ENCODE data around the gene FKBP14. TPM values are rescaled to one million over a fixed set of nuclear protein-coding genes. Genes with fewer than 3 reads are reported as not detected.

Gene FKBP14
- total RNA-seq, 4 donors from 2014 or later, result 4.9 to 86.5 (median 11.5) TPM

- intact Hi-C loops (cut with DNase I; ENCODE audit: low total_unique reads), result no loop called here
- TF ChIP-seq, protein P1, sequence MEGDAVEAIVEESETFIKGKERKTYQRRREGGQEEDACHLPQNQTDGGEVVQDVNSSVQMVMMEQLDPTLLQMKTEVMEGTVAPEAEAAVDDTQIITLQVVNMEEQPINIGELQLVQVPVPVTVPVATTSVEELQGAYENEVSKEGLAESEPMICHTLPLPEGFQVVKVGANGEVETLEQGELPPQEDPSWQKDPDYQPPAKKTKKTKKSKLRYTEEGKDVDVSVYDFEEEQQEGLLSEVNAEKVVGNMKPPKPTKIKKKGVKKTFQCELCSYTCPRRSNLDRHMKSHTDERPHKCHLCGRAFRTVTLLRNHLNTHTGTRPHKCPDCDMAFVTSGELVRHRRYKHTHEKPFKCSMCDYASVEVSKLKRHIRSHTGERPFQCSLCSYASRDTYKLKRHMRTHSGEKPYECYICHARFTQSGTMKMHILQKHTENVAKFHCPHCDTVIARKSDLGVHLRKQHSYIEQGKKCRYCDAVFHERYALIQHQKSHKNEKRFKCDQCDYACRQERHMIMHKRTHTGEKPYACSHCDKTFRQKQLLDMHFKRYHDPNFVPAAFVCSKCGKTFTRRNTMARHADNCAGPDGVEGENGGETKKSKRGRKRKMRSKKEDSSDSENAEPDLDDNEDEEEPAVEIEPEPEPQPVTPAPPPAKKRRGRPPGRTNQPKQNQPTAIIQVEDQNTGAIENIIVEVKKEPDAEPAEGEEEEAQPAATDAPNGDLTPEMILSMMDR (IDR thresholded peaks at IDR 0.05), result no peak
- no peak for TF ChIP-seq POLR2A (IDR thresholded peaks at IDR 0.05)
- H3K4me1 ChIP-seq, result no peaks in the 10 kb centered on the region
- no peak for DNase-seq
- H3K9me3 ChIP-seq, result peaks cover 0 to 2% of the 10 kb centered on the region in 2 donors
- H3K4me3 ChIP-seq, result no peak overlapping the region
- H3K36me3 ChIP-seq, result no peaks in the 10 kb centered on the region
- H3K27ac ChIP-seq, result no peak overlapping the region
- H3K27me3 ChIP-seq, result no peaks in the 10 kb centered on the region
These were observed 28.0 kb downstream of the FKBP14 start for GRCh38 chr7:29998489-29998888.

DNA sequence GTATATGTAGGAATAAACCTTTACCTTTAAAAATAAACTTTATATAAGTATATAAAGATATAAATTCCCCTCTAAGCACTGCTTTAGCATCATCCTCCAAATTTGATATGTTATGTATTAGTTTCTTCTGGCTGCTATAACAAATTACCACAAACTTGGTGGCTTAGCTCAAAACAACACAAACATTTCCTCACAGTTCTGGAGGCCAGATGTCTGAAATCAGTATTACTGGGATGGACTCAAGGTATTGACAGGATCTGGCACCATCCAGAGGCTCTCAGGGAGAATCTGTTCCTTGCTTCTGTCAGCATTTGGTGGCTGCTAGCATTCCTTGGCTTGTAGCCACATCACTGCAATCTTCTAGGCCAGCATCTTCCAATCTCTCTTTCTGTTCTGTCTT lies 30.2 kb downstream of the FKBP14 start:
- H3K27ac ChIP-seq, result no peak overlapping the region
- TF ChIP-seq, protein P1 (IDR thresholded peaks at IDR 0.05), result no peak
- TF ChIP-seq POLR2A (IDR thresholded peaks at IDR 0.05), result no peak
- intact Hi-C loops (cut with DNase I; ENCODE audit: low total_unique reads), result no loop called here
- H3K36me3 ChIP-seq, result no peaks in the 10 kb centered on the region
- no peak for DNase-seq
- no peaks in the 10 kb centered on the region for H3K27me3 ChIP-seq
- no peaks in the 10 kb centered on the region for H3K4me1 ChIP-seq
- peaks cover 0 to 3% of the 10 kb centered on the region in 2 donors for H3K9me3 ChIP-seq
- H3K4me3 ChIP-seq, result no peak overlapping the region

GRCh38 chr7:29995652-29996051 lies 30.9 kb downstream of the FKBP14 start:
- Histone ChIP-seq H3K4me1 (no peaks in the 10 kb centered on the region), H3K9me3 (peaks cover 0 to 3% of the 10 kb centered on the region in 2 donors), H3K36me3 (no peaks in the 10 kb centered on the region), H3K27me3 (no peaks in the 10 kb centered on the region), H3K27ac (no peak overlapping the region), H3K4me3 (no peak overlapping the region)
- intact Hi-C loops (cut with DNase I; ENCODE audit: low total_unique reads), result no loop called here
- no peak for TF ChIP-seq POLR2A (IDR thresholded peaks at IDR 0.05)
- TF ChIP-seq, protein P1 (IDR thresholded peaks at IDR 0.05), result no peak
- DNase-seq, result no peak

DNA sequence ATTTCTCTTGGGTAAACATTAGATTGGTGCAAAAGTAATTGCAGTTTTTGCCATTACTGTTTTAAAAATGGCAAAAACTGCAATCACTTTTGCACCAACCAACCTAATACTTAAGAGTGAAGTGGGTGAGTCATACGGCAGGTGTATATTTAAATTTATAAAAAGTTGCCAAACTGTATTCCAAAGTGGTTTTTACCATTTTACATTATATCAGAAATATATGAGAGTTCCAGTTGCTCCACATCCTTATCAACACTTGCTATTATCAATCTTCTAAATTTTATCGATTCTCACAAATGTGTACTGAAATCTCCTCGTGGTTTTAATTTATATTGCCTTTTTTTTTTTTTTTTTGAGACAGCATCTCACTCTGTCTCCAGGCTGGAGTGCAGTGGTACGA lies 33.4 kb downstream of the FKBP14 start:
- peaks cover 0 to 3% of the 10 kb centered on the region in 2 donors for H3K9me3 ChIP-seq
- no peak overlapping the region for H3K4me3 ChIP-seq
- intact Hi-C loops (cut with DNase I; ENCODE audit: low total_unique reads), result no loop called here
- H3K36me3 ChIP-seq, result no peaks in the 10 kb centered on the region
- H3K4me1 ChIP-seq, result no peaks in the 10 kb centered on the region
- TF ChIP-seq POLR2A (IDR thresholded peaks at IDR 0.05), result no peak
- DNase-seq, result no peak
- H3K27ac ChIP-seq, result no peak overlapping the region
- no peaks in the 10 kb centered on the region for H3K27me3 ChIP-seq

DNA sequence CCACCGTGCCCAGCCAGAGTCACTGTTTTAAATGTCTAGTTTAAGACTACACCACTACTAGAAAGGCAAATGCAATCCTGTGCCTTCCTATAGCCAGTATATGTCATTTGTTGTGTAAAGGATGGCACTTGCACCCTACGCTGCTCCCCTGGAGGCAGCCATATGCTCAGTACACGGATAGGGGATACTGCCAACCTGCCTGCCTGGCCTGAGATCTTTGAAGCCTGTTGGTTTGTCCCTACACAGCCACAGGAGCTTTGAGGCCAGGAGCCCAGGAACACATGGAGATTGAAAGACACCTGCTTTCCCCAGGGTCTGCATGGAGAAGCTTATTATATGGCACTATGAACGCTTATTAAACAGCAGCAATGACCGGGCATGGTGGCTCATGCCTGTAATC lies 34.6 kb downstream of the FKBP14 start:
- H3K27ac ChIP-seq, result no peak overlapping the region
- H3K27me3 ChIP-seq, result no peaks in the 10 kb centered on the region
- no peaks in the 10 kb centered on the region for H3K36me3 ChIP-seq
- no peak for TF ChIP-seq POLR2A (IDR thresholded peaks at IDR 0.05)
- TF ChIP-seq, protein P1 (IDR thresholded peaks at IDR 0.05), result no peak
- intact Hi-C loops (cut with DNase I; ENCODE audit: low total_unique reads), result no loop called here
- no peak for DNase-seq
- no peak overlapping the region for H3K4me3 ChIP-seq
- H3K4me1 ChIP-seq, result no peaks in the 10 kb centered on the region
- peaks cover 0 to 3% of the 10 kb centered on the region in 2 donors for H3K9me3 ChIP-seq

DNA sequence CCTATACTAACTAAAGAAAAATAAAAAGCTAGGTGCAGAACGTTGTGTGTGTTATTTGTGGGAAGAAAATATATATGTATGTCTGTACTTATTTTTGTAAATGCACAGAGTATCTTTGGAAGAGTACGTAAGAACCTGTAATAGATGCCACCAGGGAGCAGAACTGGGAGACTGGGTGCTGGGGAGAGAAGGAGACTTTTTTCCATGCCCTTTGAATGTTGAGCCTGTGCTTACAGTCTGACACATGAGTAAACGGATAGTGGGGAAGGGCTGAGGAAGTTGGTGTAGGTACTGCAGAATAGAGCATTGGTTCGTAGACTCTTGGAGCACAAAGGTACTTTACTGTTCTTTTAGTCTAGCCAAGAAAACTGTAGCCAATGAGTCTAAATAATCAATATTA lies 35.6 kb downstream of the FKBP14 start:
- Histone ChIP-seq H3K4me3 (no peak overlapping the region), H3K4me1 (no peaks in the 10 kb centered on the region), H3K27ac (no peak overlapping the region), H3K27me3 (no peaks in the 10 kb centered on the region), H3K36me3 (no peaks in the 10 kb centered on the region), H3K9me3 (peaks cover 0 to 3% of the 10 kb centered on the region in 2 donors)
- intact Hi-C loops (cut with DNase I; ENCODE audit: low total_unique reads), result no loop called here
- TF ChIP-seq, protein P1 (IDR thresholded peaks at IDR 0.05), result no peak
- no peak for TF ChIP-seq POLR2A (IDR thresholded peaks at IDR 0.05)
- no peak for DNase-seq
